ENCODE measurements around the gene DPY19L3.

Gene DPY19L3

GRCh38 chr19:32380269-32380668 lies 25.3 kb upstream of the DPY19L3 start:
- no peak overlapping the region for H3K9ac ChIP-seq (ENCODE audit: low read length)
- no peaks in the 10 kb centered on the region for H3K27me3 ChIP-seq (ENCODE audit: insufficient read depth, low read length)
- no peak overlapping the region for H4K91ac ChIP-seq (ENCODE audit: low read depth, low read length)
- no CpG with 5 or more reads among the region's 3 CpGs for whole genome bisulfite sequencing (ENCODE audit: extremely low coverage, insufficient coverage, insufficient read length)
- no peak overlapping the region for H2BK12ac ChIP-seq (ENCODE audit: low read length)
- no peak overlapping the region for H4K12ac ChIP-seq (ENCODE audit: low read depth, low read length)
- H3K18ac ChIP-seq (ENCODE audit: low read length) = no peak overlapping the region
- H3K9me3 ChIP-seq (ENCODE audit: insufficient read depth, low read depth, low read length) = no peaks in the 10 kb centered on the region
- no peaks in the 10 kb centered on the region for H3K79me1 ChIP-seq (ENCODE audit: low read length)
- H3K4me2 ChIP-seq (ENCODE audit: low read length) = no peak overlapping the region
- no peak overlapping the region for H3K23ac ChIP-seq (ENCODE audit: low read length)
- no peak overlapping the region for H2BK120ac ChIP-seq (ENCODE audit: insufficient read depth, low read length, poor library complexity)
- H2AFZ ChIP-seq (ENCODE audit: insufficient read depth, low read length, poor library complexity) = no peak overlapping the region
- no peak overlapping the region for H2AK5ac ChIP-seq (ENCODE audit: low read length)
- H3K27ac ChIP-seq (ENCODE audit: low read depth, low read length) = no peak overlapping the region
- no peak overlapping the region for H2BK5ac ChIP-seq (ENCODE audit: low read depth, low read length, poor library complexity)
- peaks cover 13 to 18% of the 10 kb centered on the region in 2 experiments for H3K36me3 ChIP-seq (ENCODE audit: control insufficient read depth in 1 of 2, insufficient read depth in 2 of 2, low read length in 2 of 2)
- no peak overlapping the region for H3K14ac ChIP-seq (ENCODE audit: low read length)
- no peaks in the 10 kb centered on the region for H3K79me2 ChIP-seq (ENCODE audit: control insufficient read depth, insufficient read depth, low read length, poor library complexity)
- no peak overlapping the region for H3K4me3 ChIP-seq (ENCODE audit: low read depth, low read length)
- H3K4ac ChIP-seq (ENCODE audit: low read depth, low read length) = no peak overlapping the region
- DNase-seq = no peak
- H3K4me1 ChIP-seq (ENCODE audit: control insufficient read depth in 1 of 2, insufficient read depth in 2 of 2, low read length in 2 of 2) = no peaks in the 10 kb centered on the region
- H4K8ac ChIP-seq (ENCODE audit: low read depth, low read length) = no peak overlapping the region

DNA sequence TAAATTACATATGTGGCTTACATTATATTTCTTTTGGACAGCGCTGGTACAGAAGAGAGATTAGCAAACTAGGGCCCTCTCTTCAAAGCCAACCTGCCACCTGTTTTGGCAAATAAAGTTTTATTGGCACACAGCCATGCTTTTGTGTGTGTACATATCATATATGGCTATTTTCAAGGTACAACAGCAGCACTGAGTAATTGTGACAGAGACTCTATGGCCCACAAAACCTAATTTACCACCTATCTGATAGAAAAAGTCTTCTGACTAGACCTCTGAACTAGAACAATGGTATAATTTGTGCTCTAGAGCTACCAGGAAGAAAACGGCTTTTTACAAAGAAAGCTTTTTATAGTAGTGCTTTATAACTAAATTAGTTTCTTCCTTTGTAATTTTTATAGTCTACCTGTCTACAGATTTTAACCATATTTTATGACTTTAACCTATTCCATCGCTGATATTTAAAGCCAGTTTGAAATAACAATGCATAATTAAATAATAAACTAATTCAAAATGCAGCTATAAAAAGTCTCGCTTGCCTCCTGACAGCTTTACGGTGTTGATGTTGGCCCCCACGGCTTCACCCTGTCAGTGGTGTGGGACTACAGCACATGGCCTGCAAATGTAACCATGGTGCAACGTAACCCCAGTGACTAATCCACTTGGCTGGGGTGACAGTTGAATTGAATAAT lies 17.7 kb upstream of the DPY19L3 start:
- H2AFZ ChIP-seq (ENCODE audit: insufficient read depth, low read length, poor library complexity) = no peak overlapping the region
- no peak overlapping the region for H2BK5ac ChIP-seq (ENCODE audit: low read depth, low read length, poor library complexity)
- H2AK5ac ChIP-seq (ENCODE audit: low read length) = no peak overlapping the region
- no peak overlapping the region for H3K4me2 ChIP-seq (ENCODE audit: low read length)
- no peaks in the 10 kb centered on the region for H3K4me1 ChIP-seq (ENCODE audit: control insufficient read depth in 1 of 2, insufficient read depth in 2 of 2, low read length in 2 of 2)
- H3K23ac ChIP-seq (ENCODE audit: low read length) = no peak overlapping the region
- no peak overlapping the region for H3K4me3 ChIP-seq (ENCODE audit: low read depth, low read length)
- H3K27me3 ChIP-seq (ENCODE audit: insufficient read depth, low read length) = no peaks in the 10 kb centered on the region
- no peak overlapping the region for H4K91ac ChIP-seq (ENCODE audit: low read depth, low read length)
- H3K79me1 ChIP-seq (ENCODE audit: low read length) = no peaks in the 10 kb centered on the region
- H3K79me2 ChIP-seq (ENCODE audit: control insufficient read depth, insufficient read depth, low read length, poor library complexity) = no peaks in the 10 kb centered on the region
- H2BK120ac ChIP-seq (ENCODE audit: insufficient read depth, low read length, poor library complexity) = no peak overlapping the region
- no peak overlapping the region for H3K27ac ChIP-seq (ENCODE audit: low read depth, low read length)
- H4K12ac ChIP-seq (ENCODE audit: low read depth, low read length) = no peak overlapping the region
- no CpG with 5 or more reads among the region's 7 CpGs for WGBS (ENCODE audit: extremely low coverage, insufficient coverage, insufficient read length)
- DNase-seq = no peak
- no peaks in the 10 kb centered on the region for H3K9me3 ChIP-seq (ENCODE audit: insufficient read depth, low read depth, low read length)
- no peak overlapping the region for H3K4ac ChIP-seq (ENCODE audit: low read depth, low read length)
- peak overlapping the region; percentile 62 for H3K9ac ChIP-seq (ENCODE audit: low read length)
- H3K36me3 ChIP-seq (ENCODE audit: control insufficient read depth in 1 of 2, insufficient read depth in 2 of 2, low read length in 2 of 2) = peaks cover 0 to 2% of the 10 kb centered on the region in 2 experiments
- no peak overlapping the region for H3K14ac ChIP-seq (ENCODE audit: low read length)
- H2BK12ac ChIP-seq (ENCODE audit: low read length) = no peak overlapping the region
- no peak overlapping the region for H3K18ac ChIP-seq (ENCODE audit: low read length)
- H4K8ac ChIP-seq (ENCODE audit: low read depth, low read length) = no peak overlapping the region

- Histone ChIP-seq H3K9me3 (ENCODE audit: insufficient read depth, low read depth, low read length) (no peaks in the 10 kb centered on the region), H3K27me3 (ENCODE audit: insufficient read depth, low read length) (no peaks in the 10 kb centered on the region), H3K4ac (ENCODE audit: low read depth, low read length) (no peak overlapping the region), H3K23ac (ENCODE audit: low read length) (no peak overlapping the region), H3K27ac (ENCODE audit: low read depth, low read length) (no peak overlapping the region), H3K4me1 (ENCODE audit: control insufficient read depth in 1 of 2, insufficient read depth in 2 of 2, low read length in 2 of 2) (no peaks in the 10 kb centered on the region), H3K36me3 (ENCODE audit: control insufficient read depth in 1 of 2, insufficient read depth in 2 of 2, low read length in 2 of 2) (no peaks in the 10 kb centered on the region), H4K8ac (ENCODE audit: low read depth, low read length) (no peak overlapping the region), H2BK120ac (ENCODE audit: insufficient read depth, low read length, poor library complexity) (no peak overlapping the region), H3K4me3 (ENCODE audit: low read depth, low read length) (no peak overlapping the region), H4K91ac (ENCODE audit: low read depth, low read length) (no peak overlapping the region), H2BK5ac (ENCODE audit: low read depth, low read length, poor library complexity) (no peak overlapping the region), H3K79me2 (ENCODE audit: control insufficient read depth, insufficient read depth, low read length, poor library complexity) (no peaks in the 10 kb centered on the region), H3K18ac (ENCODE audit: low read length) (no peak overlapping the region), H3K9ac (ENCODE audit: low read length) (no peak overlapping the region), H4K12ac (ENCODE audit: low read depth, low read length) (no peak overlapping the region), H3K4me2 (ENCODE audit: low read length) (no peak overlapping the region), H2BK12ac (ENCODE audit: low read length) (no peak overlapping the region), H2AK5ac (ENCODE audit: low read length) (no peak overlapping the region), H2AFZ (ENCODE audit: insufficient read depth, low read length, poor library complexity) (no peak overlapping the region), H3K79me1 (ENCODE audit: low read length) (no peaks in the 10 kb centered on the region), H3K14ac (ENCODE audit: low read length) (no peak overlapping the region)
- DNase-seq = no peak
- WGBS (ENCODE audit: extremely low coverage, insufficient coverage, insufficient read length) = no CpG with 5 or more reads among the region's 3 CpGs
These were observed 17.1 kb upstream of the DPY19L3 start for GRCh38 chr19:32388393-32388855.

- Histone ChIP-seq H3K27me3 (ENCODE audit: insufficient read depth, low read length) (no peaks in the 10 kb centered on the region), H3K4me2 (ENCODE audit: low read length) (no peak overlapping the region), H3K18ac (ENCODE audit: low read length) (no peak overlapping the region), H2BK12ac (ENCODE audit: low read length) (no peak overlapping the region), H3K4me3 (ENCODE audit: low read depth, low read length) (no peak overlapping the region), H3K36me3 (ENCODE audit: control insufficient read depth in 1 of 2, insufficient read depth in 2 of 2, low read length in 2 of 2) (no peaks in the 10 kb centered on the region), H2AFZ (ENCODE audit: insufficient read depth, low read length, poor library complexity) (no peak overlapping the region), H4K8ac (ENCODE audit: low read depth, low read length) (no peak overlapping the region), H4K12ac (ENCODE audit: low read depth, low read length) (no peak overlapping the region), H3K23ac (ENCODE audit: low read length) (no peak overlapping the region), H2AK5ac (ENCODE audit: low read length) (no peak overlapping the region), H3K9me3 (ENCODE audit: insufficient read depth, low read depth, low read length) (no peaks in the 10 kb centered on the region), H2BK5ac (ENCODE audit: low read depth, low read length, poor library complexity) (no peak overlapping the region), H3K4me1 (ENCODE audit: control insufficient read depth in 1 of 2, insufficient read depth in 2 of 2, low read length in 2 of 2) (peaks cover 0 to 2% of the 10 kb centered on the region in 2 experiments), H3K9ac (ENCODE audit: low read length) (no peak overlapping the region), H3K27ac (ENCODE audit: low read depth, low read length) (no peak overlapping the region), H3K79me2 (ENCODE audit: control insufficient read depth, insufficient read depth, low read length, poor library complexity) (no peaks in the 10 kb centered on the region), H3K4ac (ENCODE audit: low read depth, low read length) (no peak overlapping the region), H3K79me1 (ENCODE audit: low read length) (no peaks in the 10 kb centered on the region), H3K14ac (ENCODE audit: low read length) (no peak overlapping the region), H2BK120ac (ENCODE audit: insufficient read depth, low read length, poor library complexity) (no peak overlapping the region), H4K91ac (ENCODE audit: low read depth, low read length) (no peak overlapping the region)
- WGBS (ENCODE audit: extremely low coverage, insufficient coverage, insufficient read length) = no CpG with 5 or more reads among the region's 3 CpGs
- DNase-seq = no peak
These were observed 12.7 kb upstream of the DPY19L3 start for GRCh38 chr19:32392901-32393300.

Measured in trophoblast cell (in vitro differentiated cells and primary cell).